Hematopoietic multipotent progenitor cell treated with erythropoietin and hydrocortisone succinate and interleukin-3 and kit ligand, for 17 days (in vitro differentiated cells): Measurements from ENCODE around the gene MYO9A.
A peak's percentile ranks its signal among the peaks of the same experiment; 100 is the strongest.

Source experiments
- DNase-seq: peaks from one replicate; pipeline ENCODE4 v3.0.0-alpha.2; 2015; ENCODE audit warnings: low spot score

MYO9A gene

GRCh38 chr15:72118017-72118978 is at the start of gene MYO9A, which contains the start of gene SENP8:
Gene MYO9A, minus strand, starts transcription at chr15:72118150. Its CDS starts 71,587 bp downstream, at chr15:72046563.
Gene SENP8, plus strand, starts transcription at chr15:72118403. Its CDS starts 21,221 bp downstream, at chr15:72139624.
- peak; percentile 98 for DNase-seq

- no peak for DNase-seq
Observed at GRCh38 chr15:72167445-72167844, 49.5 kb upstream of the MYO9A start.

- DNase-seq, result no peak
Observed at GRCh38 chr15:72166716-72167417, 48.9 kb upstream of the MYO9A start.

- no peak for DNase-seq
Observed at GRCh38 chr15:72163719-72164118, 45.8 kb upstream of the MYO9A start.

- DNase-seq, result no peak
Observed at GRCh38 chr15:72162569-72162968, 44.6 kb upstream of the MYO9A start.

GRCh38 chr15:72161361-72162132 is 43.6 kb upstream of the MYO9A start:
- DNase-seq, result no peak

- no peak for DNase-seq
Observed at GRCh38 chr15:72160696-72161245, 42.8 kb upstream of the MYO9A start.

GRCh38 chr15:72156928-72157327 is 39.0 kb upstream of the MYO9A start:
- DNase-seq, result no peak

- DNase-seq, result peak; percentile 74
Observed at GRCh38 chr15:72155635-72156616, 38.0 kb upstream of the MYO9A start.

GRCh38 chr15:72155003-72155621 is 37.2 kb upstream of the MYO9A start:
- no peak for DNase-seq

- DNase-seq, result no peak
Observed at GRCh38 chr15:72154316-72154715, 36.4 kb upstream of the MYO9A start.

GRCh38 chr15:72153269-72154000 is 35.5 kb upstream of the MYO9A start:
- DNase-seq, result no peak

GRCh38 chr15:72147418-72147817 is 29.5 kb upstream of the MYO9A start:
- DNase-seq, result no peak

GRCh38 chr15:72146934-72147333 is 29.0 kb upstream of the MYO9A start:
- DNase-seq, result no peak

- no peak for DNase-seq
Observed at GRCh38 chr15:72146221-72146620, 28.3 kb upstream of the MYO9A start.

GRCh38 chr15:72141171-72142084 is 23.5 kb upstream of the MYO9A start:
- no peak for DNase-seq

- no peak for DNase-seq
Observed at GRCh38 chr15:72140088-72140487, 22.1 kb upstream of the MYO9A start.

- no peak for DNase-seq
Observed at GRCh38 chr15:72139667-72140066, 21.7 kb upstream of the MYO9A start.
